Astrocyte of the cerebellum (primary cell): ENCODE measurements around the gene ADSS1.
A peak's percentile ranks its signal among the peaks of the same experiment; 100 is the strongest.

Source experiments
- DNase-seq: peaks from one replicate; pipeline ENCODE4 v3.0.0-alpha.2; 2011; ENCODE audit warnings: low read depth
- H3K4me3 ChIP-seq: 2 replicates; pipeline ENCODE4 v1.5.1; 2011; ENCODE audit warnings: mild to moderate bottlenecking, low read depth, low read length, moderate library complexity
- in situ Hi-C: cut with HindIII; loops from 2 replicates; pipeline ENCODE4 v1.10.0; 2017; ENCODE audit warnings: low sequenced_read_pairs
- TF ChIP-seq, protein P1 (sequence below): IDR thresholded peaks from 2 replicates; pipeline ENCODE4 v1.5.1; 2012; ENCODE audit warnings: low read length, low read depth, moderate library complexity, mild to moderate bottlenecking; ENCODE audit errors: missing control alignments

ADSS1 gene

DNA sequence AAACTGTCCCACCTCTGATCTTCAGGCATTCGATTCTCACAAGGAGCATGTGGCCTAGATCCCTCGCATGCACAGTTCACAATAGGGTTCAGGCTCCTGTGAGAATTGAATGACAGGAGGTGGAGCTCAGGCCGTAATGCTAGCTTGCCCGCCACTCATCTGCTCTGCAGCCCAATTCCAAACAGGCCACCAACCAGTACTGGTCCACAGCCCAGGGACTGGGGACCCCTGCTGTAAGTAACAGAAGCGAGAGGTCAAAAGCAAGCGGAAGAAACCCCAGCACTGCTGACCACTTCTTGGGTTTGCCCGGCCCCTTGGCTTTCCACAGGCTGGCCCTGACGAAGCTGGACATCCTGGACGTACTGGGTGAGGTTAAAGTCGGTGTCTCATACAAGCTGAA lies 20.5 kb downstream of the ADSS1 start:
- H3K4me3 ChIP-seq = no peak overlapping the region
- in situ Hi-C loops = no loop called here

GRCh38 chr14:104745431-104745830 lies 21.4 kb downstream of the ADSS1 start:
- TF ChIP-seq, protein P1, sequence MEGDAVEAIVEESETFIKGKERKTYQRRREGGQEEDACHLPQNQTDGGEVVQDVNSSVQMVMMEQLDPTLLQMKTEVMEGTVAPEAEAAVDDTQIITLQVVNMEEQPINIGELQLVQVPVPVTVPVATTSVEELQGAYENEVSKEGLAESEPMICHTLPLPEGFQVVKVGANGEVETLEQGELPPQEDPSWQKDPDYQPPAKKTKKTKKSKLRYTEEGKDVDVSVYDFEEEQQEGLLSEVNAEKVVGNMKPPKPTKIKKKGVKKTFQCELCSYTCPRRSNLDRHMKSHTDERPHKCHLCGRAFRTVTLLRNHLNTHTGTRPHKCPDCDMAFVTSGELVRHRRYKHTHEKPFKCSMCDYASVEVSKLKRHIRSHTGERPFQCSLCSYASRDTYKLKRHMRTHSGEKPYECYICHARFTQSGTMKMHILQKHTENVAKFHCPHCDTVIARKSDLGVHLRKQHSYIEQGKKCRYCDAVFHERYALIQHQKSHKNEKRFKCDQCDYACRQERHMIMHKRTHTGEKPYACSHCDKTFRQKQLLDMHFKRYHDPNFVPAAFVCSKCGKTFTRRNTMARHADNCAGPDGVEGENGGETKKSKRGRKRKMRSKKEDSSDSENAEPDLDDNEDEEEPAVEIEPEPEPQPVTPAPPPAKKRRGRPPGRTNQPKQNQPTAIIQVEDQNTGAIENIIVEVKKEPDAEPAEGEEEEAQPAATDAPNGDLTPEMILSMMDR = no peak

More for the DNA sequence above, 20.5 kb downstream of the ADSS1 start:
- TF ChIP-seq, protein P1 = no peak
- no peak for DNase-seq

DNA sequence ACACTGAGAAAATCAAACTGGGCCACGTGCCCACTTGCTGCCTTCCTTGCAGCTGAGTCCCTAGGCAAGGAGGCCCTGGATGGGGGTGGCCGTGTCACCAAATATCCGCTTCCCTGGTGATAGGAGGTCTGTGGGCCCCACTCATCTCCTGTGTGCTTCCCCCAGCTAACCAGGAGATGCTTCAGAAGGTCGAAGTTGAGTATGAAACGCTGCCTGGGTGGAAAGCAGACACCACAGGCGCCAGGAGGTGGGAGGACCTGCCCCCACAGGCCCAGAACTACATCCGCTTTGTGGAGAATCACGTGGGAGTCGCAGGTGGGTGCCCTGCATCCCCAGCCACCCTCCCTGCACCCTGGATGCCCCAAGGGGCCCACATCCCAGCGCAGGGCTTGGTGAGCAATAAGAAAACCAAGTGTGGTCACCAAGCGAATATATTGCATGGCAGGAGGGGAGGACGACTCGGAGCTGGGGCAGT lies 22.1 kb downstream of the ADSS1 start:
- no peak overlapping the region for H3K4me3 ChIP-seq
- DNase-seq = no peak
- in situ Hi-C loops = no loop called here
- TF ChIP-seq, protein P1 = no peak

More at GRCh38 chr14:104745431-104745830, 21.4 kb downstream of the ADSS1 start:
- no peak for DNase-seq
- in situ Hi-C loops = no loop called here
- no peak overlapping the region for H3K4me3 ChIP-seq

DNA sequence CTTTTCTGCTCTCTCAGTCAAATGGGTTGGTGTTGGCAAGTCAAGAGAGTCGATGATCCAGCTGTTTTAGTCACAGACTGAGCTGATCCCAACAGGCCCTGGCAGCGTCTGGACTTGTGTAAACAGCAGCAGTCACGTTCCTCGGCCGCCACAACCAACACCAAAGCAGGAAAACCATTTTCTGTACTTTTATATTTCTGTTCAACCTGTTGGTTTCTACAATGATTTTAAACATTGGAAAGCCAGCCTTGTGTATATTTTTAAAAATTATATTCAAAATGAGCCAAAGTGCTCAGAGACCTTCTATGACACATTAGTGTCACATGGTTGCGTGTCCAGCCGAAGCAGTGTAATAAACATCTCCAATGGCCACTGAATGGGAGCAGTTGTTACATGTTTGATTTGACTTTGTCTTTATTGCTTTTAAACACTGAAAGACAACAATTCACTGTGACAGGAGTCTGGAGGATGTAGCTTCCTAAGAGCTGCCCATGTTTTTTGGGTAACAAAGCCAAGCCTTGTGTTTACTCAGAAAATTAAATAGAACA lies 23.0 kb downstream of the ADSS1 start:
- H3K4me3 ChIP-seq = no peak overlapping the region
- TF ChIP-seq, protein P1 = no peak
- no peak for DNase-seq
- in situ Hi-C loops = no loop called here

DNA sequence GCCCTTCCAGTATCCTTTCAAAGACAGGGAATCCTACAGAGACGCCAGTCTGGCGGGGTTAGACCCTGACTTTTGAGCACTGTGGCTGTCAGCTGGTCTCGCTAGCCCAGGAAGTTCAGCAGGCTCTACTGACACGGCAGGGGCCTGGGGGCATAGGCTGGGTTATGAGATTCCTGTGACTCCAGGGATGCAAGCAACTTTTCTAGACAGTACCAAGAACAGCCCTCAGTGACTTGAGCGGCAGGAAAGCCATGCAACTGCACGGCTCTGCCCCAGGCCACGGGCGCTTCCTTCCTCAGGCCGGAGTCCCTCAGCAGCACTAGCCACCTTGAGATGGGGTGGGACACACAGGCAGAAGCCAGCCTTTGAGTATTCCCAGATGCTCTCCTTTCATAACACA lies 23.8 kb downstream of the ADSS1 start:
- H3K4me3 ChIP-seq = no peak overlapping the region
- no peak for DNase-seq
- TF ChIP-seq, protein P1 = no peak
- in situ Hi-C loops = no loop called here

DNA sequence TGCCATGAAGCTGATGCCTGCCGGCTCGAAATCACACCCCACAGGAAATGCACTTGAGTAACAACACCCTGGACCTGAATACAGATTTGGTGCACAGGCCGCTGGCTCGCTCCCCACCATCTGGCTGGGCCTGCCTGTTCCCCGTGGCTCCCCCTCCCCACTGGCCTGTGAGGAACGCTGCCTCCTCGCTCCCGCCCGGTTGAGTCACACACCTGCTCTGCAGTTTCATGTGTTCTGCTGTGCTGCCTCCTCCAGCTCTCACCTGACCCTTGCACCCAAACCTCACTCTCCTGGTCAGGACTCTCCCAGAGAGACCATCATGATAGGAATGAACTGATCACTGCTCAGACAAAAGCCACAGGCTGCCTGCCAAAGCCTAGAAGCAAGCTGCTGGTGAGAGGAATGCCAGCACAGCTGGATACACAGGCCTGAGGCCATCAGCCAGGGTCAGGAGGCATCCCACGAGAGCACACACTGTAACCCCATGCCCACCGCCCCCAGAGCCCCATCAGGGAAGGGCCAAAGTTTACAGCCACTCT lies 25.2 kb downstream of the ADSS1 start:
- in situ Hi-C loops = no loop called here
- H3K4me3 ChIP-seq = no peak overlapping the region
- TF ChIP-seq, protein P1 = no peak
- peak; percentile 48 for DNase-seq
